Suprapubic skin (tissue), 4 donors: ENCODE data around the gene KCNT1. TPM values are rescaled to one million over a fixed set of nuclear protein-coding genes. Genes with fewer than 3 reads are reported as not detected.

ENCODE experiments used
- DNase-seq, 2 donors: peaks; one replicate each; pipeline ENCODE4 v3.0.0-alpha.2; 2019; ENCODE audit warnings: low spot score in 2 of 2
- H3K27ac ChIP-seq: fragments of 200-600 bp; sonication (generic); one replicate; pipeline ENCODE4 v1.5.1; 2019
- H3K27me3 ChIP-seq: fragments of 200-600 bp; sonication (generic); one replicate; pipeline ENCODE4 v1.5.1; 2019
- H3K36me3 ChIP-seq: fragments of 200-600 bp; sonication (generic); one replicate; pipeline ENCODE4 v1.5.1; 2019
- H3K4me1 ChIP-seq: fragments of 200-600 bp; sonication (generic); one replicate; pipeline ENCODE4 v1.5.1; 2019
- H3K4me3 ChIP-seq: fragments of 200-600 bp; sonication (generic); one replicate; pipeline ENCODE4 v1.5.1; 2019; ENCODE audit warnings: mild to moderate bottlenecking
- H3K9me3 ChIP-seq: fragments of 200-600 bp; sonication (generic); one replicate; pipeline ENCODE4 v1.5.1; 2019
- CTCF ChIP-seq, 2 donors: fragments of 200-600 bp in 1 of 2; fragments of 450-650 bp in 1 of 2; sonication (generic) in 1 of 2; IDR thresholded peaks; one replicate each; pipeline ENCODE4 v1.5.1; 2016 to 2019; ENCODE audit warnings: antibody characterized with exemption in 2 of 2, mild to moderate bottlenecking in 1 of 2, moderate library complexity in 1 of 2
- EP300 ChIP-seq: sonication (generic); formaldehyde crosslinking; IDR thresholded peaks from one replicate; pipeline ENCODE4 v1.6.1; 2017; ENCODE audit warnings: antibody characterized with exemption
- POLR2A ChIP-seq, 2 donors: fragments of 450-650 bp; IDR thresholded peaks; one replicate each; pipeline ENCODE4 v1.6.1; 2017; ENCODE audit warnings: antibody characterized with exemption in 2 of 2, mild to moderate bottlenecking in 2 of 2, moderate library complexity in 2 of 2
- POLR2AphosphoS5 ChIP-seq, 3 donors: sonication (generic); formaldehyde crosslinking; IDR thresholded peaks; one replicate each; pipeline ENCODE4 v1.6.1; 2017; ENCODE audit warnings: antibody characterized with exemption in 3 of 3
- WGBS: methylation state at CpG from one replicate; pipeline ENCODE4 v1.1.5; 2018; 5-methylcytosine and 5-hydroxymethylcytosine counted together
- total RNA-seq, 4 donors: library from RNA; depleted of rRNA; stranded (reverse); fragments of >200 nt; gene quantifications; one replicate each; pipeline ENCODE4 v1.1.0, GENCODE V29; 2016

KCNT1 gene
- total RNA-seq, 4 donors from 2014 or later, result 0.10 to 0.23 TPM; not detected in 2

- peak; percentile 29 to 35 for DNase-seq
- Histone ChIP-seq H3K4me3 (no peak overlapping the region), H3K4me1 (no peaks in the 10 kb centered on the region), H3K27me3 (no peaks in the 10 kb centered on the region), H3K9me3 (no peaks in the 10 kb centered on the region), H3K27ac (no peak overlapping the region), H3K36me3 (peaks cover 43% of the 10 kb centered on the region)
- TF ChIP-seq CTCF (IDR thresholded peaks at IDR 0.05) (no peak), POLR2A (IDR thresholded peaks at IDR 0.05) (no peak), EP300 (no peak), POLR2AphosphoS5 (IDR thresholded peaks at IDR 0.05) (no peak)
- 86% methylated on average over 10 of the region's 10 CpGs for WGBS
Measured at GRCh38 chr9:135809166-135809565, 107.2 kb downstream of the KCNT1 start.

- peak; percentile 49 to 60 for DNase-seq
- no peak overlapping the region for H3K27ac ChIP-seq
- TF ChIP-seq POLR2AphosphoS5 (IDR thresholded peaks at IDR 0.05), result no peak
- no peak for TF ChIP-seq POLR2A (IDR thresholded peaks at IDR 0.05)
- no peak for TF ChIP-seq CTCF (IDR thresholded peaks at IDR 0.05)
- no peak for TF ChIP-seq EP300
Measured at GRCh38 chr9:135810806-135811575, 109.0 kb downstream of the KCNT1 start.

GRCh38 chr9:135811801-135812200, 109.8 kb downstream of the KCNT1 start:
- peak in 1 of 2 donors; percentile 28 for DNase-seq
- no peak for TF ChIP-seq CTCF (IDR thresholded peaks at IDR 0.05)

More at GRCh38 chr9:135810806-135811575, 109.0 kb downstream of the KCNT1 start:
- WGBS, result 92% methylated on average over 23 of the region's 23 CpGs
- Histone ChIP-seq H3K27me3 (no peaks in the 10 kb centered on the region), H3K36me3 (peaks cover 61% of the 10 kb centered on the region), H3K9me3 (no peaks in the 10 kb centered on the region), H3K4me3 (no peak overlapping the region), H3K4me1 (no peaks in the 10 kb centered on the region)

GRCh38 chr9:135812961-135813360, 111.0 kb downstream of the KCNT1 start:
- 94% methylated on average over 13 of the region's 13 CpGs for WGBS
- H3K4me1 ChIP-seq, result no peaks in the 10 kb centered on the region
- DNase-seq, result peak in 1 of 2 donors; percentile 17
- no peak overlapping the region for H3K4me3 ChIP-seq
- TF ChIP-seq POLR2AphosphoS5 (IDR thresholded peaks at IDR 0.05) (no peak), CTCF (IDR thresholded peaks at IDR 0.05) (no peak), POLR2A (IDR thresholded peaks at IDR 0.05) (no peak), EP300 (no peak)
- peaks cover 81% of the 10 kb centered on the region for H3K36me3 ChIP-seq
- H3K9me3 ChIP-seq, result no peaks in the 10 kb centered on the region
- no peak overlapping the region for H3K27ac ChIP-seq
- H3K27me3 ChIP-seq, result no peaks in the 10 kb centered on the region

More at GRCh38 chr9:135811801-135812200, 109.8 kb downstream of the KCNT1 start:
- H3K4me3 ChIP-seq, result no peak overlapping the region
- 80% methylated on average over 11 of the region's 11 CpGs for WGBS
- H3K36me3 ChIP-seq, result peaks cover 70% of the 10 kb centered on the region
- H3K4me1 ChIP-seq, result no peaks in the 10 kb centered on the region
- no peaks in the 10 kb centered on the region for H3K27me3 ChIP-seq
- H3K9me3 ChIP-seq, result no peaks in the 10 kb centered on the region
- no peak overlapping the region for H3K27ac ChIP-seq

- H3K4me1 ChIP-seq, result no peaks in the 10 kb centered on the region
- H3K4me3 ChIP-seq, result no peak overlapping the region
- H3K27me3 ChIP-seq, result no peaks in the 10 kb centered on the region
- peak in 1 of 2 donors; percentile 40 for DNase-seq
- peaks cover 89% of the 10 kb centered on the region for H3K36me3 ChIP-seq
- WGBS, result 85% methylated on average over 14 of the region's 14 CpGs
- TF ChIP-seq POLR2A (IDR thresholded peaks at IDR 0.05) (no peak), POLR2AphosphoS5 (IDR thresholded peaks at IDR 0.05) (no peak), EP300 (no peak), CTCF (IDR thresholded peaks at IDR 0.05) (no peak)
- no peak overlapping the region for H3K27ac ChIP-seq
- H3K9me3 ChIP-seq, result no peaks in the 10 kb centered on the region
Measured at GRCh38 chr9:135813671-135814290, 111.8 kb downstream of the KCNT1 start.
